Kidney epithelial cell (primary cell): ENCODE measurements around the gene PCDH17. TPM values are rescaled to one million over a fixed set of nuclear protein-coding genes. Genes with fewer than 3 reads are reported as not detected.

Experiments used
- DNase-seq: peaks from one replicate; pipeline ENCODE4 v3.0.0-alpha.2; 2010; ENCODE audit warnings: low read depth
- H3K27me3 ChIP-seq: 2 replicates; pipeline ENCODE4 v1.6.0; 2011; ENCODE audit warnings: low read length; ENCODE audit not compliant: control insufficient read depth, insufficient read depth
- H3K36me3 ChIP-seq: 2 replicates; pipeline ENCODE4 v1.5.1; 2011; ENCODE audit warnings: low read length; ENCODE audit not compliant: control insufficient read depth, insufficient read depth
- H3K4me3 ChIP-seq: 2 replicates; pipeline ENCODE4 v1.5.1; 2011; ENCODE audit warnings: low read depth, mild to moderate bottlenecking, control low read depth, low read length
- total RNA-seq: library from RNA; depleted of rRNA; stranded (reverse); fragments of >200 nt; gene quantifications from 2 replicates; pipeline ENCODE4 v1.2.3, GENCODE V29; 2015
- TF ChIP-seq, protein P1 (sequence below): IDR thresholded peaks from 2 replicates; pipeline ENCODE4 v1.5.1; 2011; ENCODE audit warnings: mild to moderate bottlenecking, moderate library complexity, low read length, control low read depth, inconsistent platforms; ENCODE audit not compliant: insufficient read depth, poor library complexity, severe bottlenecking

The PCDH17 gene
- total RNA-seq, 1 donor from 2014 or later: 0.25 TPM

DNA sequence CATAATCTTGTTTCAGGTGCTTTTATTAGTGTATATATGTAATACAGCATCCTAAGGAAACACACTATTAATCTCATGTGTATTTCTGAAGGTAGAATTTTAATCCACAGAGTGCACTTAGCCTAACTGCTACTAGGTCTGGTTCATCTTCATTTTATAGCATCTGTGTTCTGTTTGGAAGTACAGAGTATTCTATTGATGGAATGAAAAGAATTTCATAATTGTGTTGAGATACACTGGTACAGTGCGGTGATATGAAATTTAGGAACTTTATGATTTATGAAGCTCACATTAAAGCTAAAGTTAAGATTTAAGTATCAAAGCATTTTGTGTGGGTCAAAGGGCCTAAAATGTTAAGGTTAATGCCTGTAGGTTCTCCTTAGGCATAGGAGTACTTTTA lies 6.0 kb downstream of the PCDH17 start:
- no peak overlapping the region for H3K4me3 ChIP-seq
- TF ChIP-seq, protein P1, sequence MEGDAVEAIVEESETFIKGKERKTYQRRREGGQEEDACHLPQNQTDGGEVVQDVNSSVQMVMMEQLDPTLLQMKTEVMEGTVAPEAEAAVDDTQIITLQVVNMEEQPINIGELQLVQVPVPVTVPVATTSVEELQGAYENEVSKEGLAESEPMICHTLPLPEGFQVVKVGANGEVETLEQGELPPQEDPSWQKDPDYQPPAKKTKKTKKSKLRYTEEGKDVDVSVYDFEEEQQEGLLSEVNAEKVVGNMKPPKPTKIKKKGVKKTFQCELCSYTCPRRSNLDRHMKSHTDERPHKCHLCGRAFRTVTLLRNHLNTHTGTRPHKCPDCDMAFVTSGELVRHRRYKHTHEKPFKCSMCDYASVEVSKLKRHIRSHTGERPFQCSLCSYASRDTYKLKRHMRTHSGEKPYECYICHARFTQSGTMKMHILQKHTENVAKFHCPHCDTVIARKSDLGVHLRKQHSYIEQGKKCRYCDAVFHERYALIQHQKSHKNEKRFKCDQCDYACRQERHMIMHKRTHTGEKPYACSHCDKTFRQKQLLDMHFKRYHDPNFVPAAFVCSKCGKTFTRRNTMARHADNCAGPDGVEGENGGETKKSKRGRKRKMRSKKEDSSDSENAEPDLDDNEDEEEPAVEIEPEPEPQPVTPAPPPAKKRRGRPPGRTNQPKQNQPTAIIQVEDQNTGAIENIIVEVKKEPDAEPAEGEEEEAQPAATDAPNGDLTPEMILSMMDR: no peak
- H3K27me3 ChIP-seq: peaks cover 25% of the 10 kb centered on the region
- no peak for DNase-seq
- H3K36me3 ChIP-seq: no peaks in the 10 kb centered on the region

DNA sequence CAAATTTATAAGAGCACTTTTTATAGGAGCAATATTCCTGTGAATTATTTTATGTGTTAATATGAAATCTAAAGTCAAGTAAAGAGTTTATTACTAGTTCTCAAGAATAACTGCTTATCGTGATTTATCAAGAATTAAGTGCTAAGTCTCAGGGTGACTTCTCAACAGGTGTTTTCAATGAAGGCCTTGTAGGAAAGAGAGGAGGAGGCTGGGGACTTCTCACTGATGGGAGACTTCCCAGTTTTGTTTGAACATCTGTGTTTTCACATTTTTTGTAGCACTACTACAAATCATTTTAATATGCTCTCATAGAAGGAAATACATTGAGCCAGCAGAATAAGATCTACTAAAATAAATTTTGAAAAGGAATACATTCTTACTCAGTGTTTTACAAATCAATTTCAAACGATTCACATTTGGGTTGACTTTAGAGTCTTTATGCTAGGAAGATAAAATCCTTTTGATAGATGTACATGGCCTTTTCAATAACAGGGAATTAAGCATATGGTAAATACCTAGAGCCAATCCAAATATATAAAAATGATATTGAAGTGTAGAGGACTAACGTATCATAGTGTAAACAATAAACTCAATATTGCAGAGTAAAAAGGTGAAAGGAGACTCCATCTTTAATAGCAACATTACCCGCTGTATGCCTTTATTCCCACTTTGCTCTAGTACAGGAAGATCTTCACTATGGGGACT lies 6.8 kb downstream of the PCDH17 start:
- Histone ChIP-seq H3K36me3 (no peaks in the 10 kb centered on the region), H3K27me3 (peaks cover 17% of the 10 kb centered on the region), H3K4me3 (no peak overlapping the region)
- TF ChIP-seq, protein P1: no peak
- no peak for DNase-seq

DNA sequence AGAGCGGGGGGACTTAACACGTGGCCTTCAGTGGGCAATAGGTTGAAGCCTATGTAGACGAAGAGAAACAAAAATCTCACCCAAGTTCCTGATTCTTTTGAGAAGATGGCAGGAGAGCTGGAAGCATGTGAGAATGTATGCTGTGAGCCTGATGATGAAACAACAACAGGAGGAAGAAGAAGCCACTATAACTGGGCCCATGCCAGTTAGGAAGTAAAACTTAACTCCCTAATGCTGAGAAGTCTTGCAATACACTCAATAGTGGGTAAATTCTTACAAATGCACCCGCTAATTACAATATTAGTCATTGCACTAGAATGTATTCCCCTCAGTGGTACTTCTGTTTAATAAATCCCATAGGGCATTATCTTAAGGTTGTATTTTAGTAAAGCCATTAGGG lies 9.1 kb downstream of the PCDH17 start:
- no peak for DNase-seq
- H3K4me3 ChIP-seq: no peak overlapping the region
- no peaks in the 10 kb centered on the region for H3K27me3 ChIP-seq
- H3K36me3 ChIP-seq: no peaks in the 10 kb centered on the region
- TF ChIP-seq, protein P1: no peak

DNA sequence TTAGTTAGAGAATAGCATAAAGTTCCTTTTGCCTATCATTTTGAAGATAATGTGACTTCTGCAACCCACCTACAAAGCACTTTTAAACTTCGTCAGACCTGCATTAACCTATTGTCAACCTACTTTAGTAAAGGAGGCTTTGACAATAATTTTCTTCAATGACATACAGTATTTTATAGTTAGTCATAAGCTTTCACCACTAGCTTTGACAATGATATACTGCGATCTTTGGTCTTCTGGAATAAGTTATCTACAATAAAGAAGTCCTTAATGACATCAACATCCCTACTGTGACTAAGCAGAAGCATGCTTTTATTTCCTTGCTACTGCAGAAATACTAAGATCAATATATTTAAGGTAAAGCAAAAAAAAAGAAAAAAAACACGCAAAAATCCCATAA lies 9.5 kb downstream of the PCDH17 start:
- Histone ChIP-seq H3K4me3 (no peak overlapping the region), H3K36me3 (no peaks in the 10 kb centered on the region), H3K27me3 (no peaks in the 10 kb centered on the region)
- no peak for DNase-seq
- TF ChIP-seq, protein P1: no peak

DNA sequence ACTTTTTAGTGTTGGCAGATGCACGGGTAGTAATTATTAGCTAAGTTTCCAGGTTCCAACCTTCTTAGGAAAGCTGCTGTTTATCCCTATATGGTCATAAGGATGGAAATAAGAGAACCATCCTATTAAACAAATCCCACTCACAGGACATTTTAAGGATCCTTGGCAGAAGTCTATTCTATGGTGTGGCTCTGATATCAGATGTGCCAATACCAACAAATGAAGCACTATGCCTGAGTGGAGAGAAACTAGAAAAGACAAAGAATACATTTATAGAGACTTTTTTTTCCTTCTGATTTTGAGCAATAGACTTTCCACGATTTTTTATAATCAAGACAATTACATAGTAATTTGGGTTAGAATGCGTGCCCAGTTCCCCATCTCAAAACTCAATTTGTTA lies 12.6 kb downstream of the PCDH17 start:
- Histone ChIP-seq H3K4me3 (no peak overlapping the region), H3K27me3 (no peaks in the 10 kb centered on the region), H3K36me3 (no peaks in the 10 kb centered on the region)
- TF ChIP-seq, protein P1: no peak
- no peak for DNase-seq
